OCI-LY7 (cell line): ENCODE data around the gene REV3L. TPM values are rescaled to one million over a fixed set of nuclear protein-coding genes. Genes with fewer than 3 reads are reported as not detected.
A peak's percentile ranks its signal among the peaks of the same experiment; 100 is the strongest.

Experiments used
- BruUV-seq: library from RNA; stranded (reverse); fragments of 400-500 nt; replicated peaks from 2 replicates; lab custom pipeline; 2021; lab: Mats Ljungman, UMichigan
- CTCF ChIA-PET: fragments of 300-600 bp; sonication (Branson Sonifier 250); formaldehyde crosslinking; loops from one replicate; lab custom pipeline; 2022; ENCODE audit warnings: antibody characterized with exemption; ENCODE audit not compliant: unreplicated experiment; lab: Charles Lee
- POLR2A ChIA-PET: fragments of 300-600 bp; sonication (Branson Sonifier 250); formaldehyde crosslinking; loops from one replicate; lab custom pipeline; 2022; ENCODE audit warnings: antibody characterized with exemption; lab: Charles Lee
- DNase-seq: peaks from one replicate; pipeline ENCODE4 v3.0.0-alpha.2; 2015; ENCODE audit warnings: low spot score
- H2AFZ ChIP-seq: fragments of 200-600 bp; sonication (generic), shearing (Covaris generic); 2 replicates; pipeline ENCODE4 v1.6.1; 2014; ENCODE audit warnings: mild to moderate bottlenecking, antibody characterized with exemption, low read length, moderate library complexity
- H3K27ac ChIP-seq: fragments of 200-600 bp; sonication (generic); 2 replicates; pipeline ENCODE4 v1.5.1; 2014; ENCODE audit warnings: mixed run types, low read depth, mild to moderate bottlenecking, moderate library complexity, low read length, inconsistent platforms; ENCODE audit not compliant: poor library complexity, severe bottlenecking
- H3K36me3 ChIP-seq: fragments of 200-600 bp; sonication (generic); 2 replicates; pipeline ENCODE4 v1.6.1; 2014; ENCODE audit warnings: mild to moderate bottlenecking, antibody characterized with exemption, low read length, moderate library complexity, mixed read lengths; ENCODE audit not compliant: insufficient read depth
- H3K4me1 ChIP-seq: fragments of 200-600 bp; sonication (generic); 2 replicates; pipeline ENCODE4 v1.5.1; 2014; ENCODE audit warnings: mild to moderate bottlenecking, low read length; ENCODE audit not compliant: insufficient read depth, poor library complexity, severe bottlenecking
- H3K4me2 ChIP-seq: fragments of 200-600 bp; sonication (generic); 2 replicates; pipeline ENCODE4 v1.6.1; 2014; ENCODE audit warnings: mild to moderate bottlenecking, low read length
- H3K4me3 ChIP-seq: fragments of 200-600 bp; sonication (generic); 2 replicates; pipeline ENCODE4 v1.5.1; 2014; ENCODE audit warnings: mild to moderate bottlenecking, low read depth, low read length; ENCODE audit not compliant: poor library complexity, severe bottlenecking
- H3K79me2 ChIP-seq: fragments of 200-600 bp; sonication (generic); 2 replicates; pipeline ENCODE4 v1.6.1; 2016; ENCODE audit warnings: low read depth, mild to moderate bottlenecking, low read length, moderate library complexity, mixed read lengths; ENCODE audit not compliant: insufficient read depth
- H3K9me2 ChIP-seq: fragments of 200-600 bp; sonication (generic); 2 replicates; pipeline ENCODE4 v1.6.1; 2016; ENCODE audit warnings: mild to moderate bottlenecking, low read length, mixed read lengths; ENCODE audit not compliant: insufficient read depth
- H3K9me3 ChIP-seq: fragments of 200-600 bp; sonication (generic); 2 replicates; pipeline ENCODE4 v1.6.1; 2014; ENCODE audit warnings: mild to moderate bottlenecking, mixed run types, low read length, mixed read lengths
- H4K20me1 ChIP-seq: fragments of 200-600 bp; sonication (generic); 2 replicates; pipeline ENCODE4 v1.6.1; 2014; ENCODE audit warnings: mild to moderate bottlenecking, antibody characterized with exemption, low read length, moderate library complexity, mixed read lengths; ENCODE audit not compliant: insufficient read depth
- CTCF ChIP-seq: fragments of 200-600 bp; sonication (generic); conservative IDR thresholded peaks from 2 replicates; pipeline ENCODE4 v1.5.1; 2014; ENCODE audit warnings: mild to moderate bottlenecking, antibody characterized with exemption, low read length, moderate library complexity, mixed read lengths
- EZH2phosphoT487 ChIP-seq: fragments of 200-600 bp; sonication (generic); IDR thresholded peaks from 2 replicates; pipeline ENCODE4 v1.6.1; 2018; ENCODE audit warnings: low read depth, borderline replicate concordance, mild to moderate bottlenecking, mixed run types, antibody characterized with exemption, low read length, moderate library complexity, mixed read lengths
- intact Hi-C: fragments of 100-400 bp; cut with micrococcal nuclease; formaldehyde crosslinking; loops from one replicate; pipeline ENCODE4 v1.10.0; 2022; ENCODE audit not compliant: unreplicated experiment
- total RNA-seq, 2 experiments: library from RNA; depleted of rRNA in 1 of 2; stranded (reverse); fragments of >200 nt in 1 of 2; shearing (Covaris generic) in 1 of 2; gene quantifications; 2 replicates each; pipeline ENCODE4 v1.2.3, GENCODE V29; 2014 to 2022

The REV3L gene
- total RNA-seq, 2 experiments from 2014 or later: 24.8 to 33.4 TPM

GRCh38 chr6:111379302-111379701, 103.7 kb downstream of the REV3L start:
- intact Hi-C loops: no loop called here
- CTCF ChIA-PET: no interaction called here

GRCh38 chr6:111377558-111378120, 105.4 kb downstream of the REV3L start:
- TF ChIP-seq CTCF (no peak), EZH2phosphoT487 (no peak)
- Histone ChIP-seq H3K4me2 (no peak overlapping the region), H2AFZ (no peak overlapping the region), H3K9me2 (no peaks in the 10 kb centered on the region), H4K20me1 (no peaks in the 10 kb centered on the region), H3K9me3 (no peaks in the 10 kb centered on the region), H3K79me2 (no peaks in the 10 kb centered on the region), H3K4me1 (no peaks in the 10 kb centered on the region), H3K4me3 (no peak overlapping the region), H3K27ac (no peak overlapping the region), H3K36me3 (peaks cover 90% of the 10 kb centered on the region)
- DNase-seq: no peak
- intact Hi-C loops: no loop called here
- CTCF ChIA-PET: no interaction called here
- POLR2A ChIA-PET: no interaction called here
- no TSS peak for BruUV-seq

More at GRCh38 chr6:111379302-111379701, 103.7 kb downstream of the REV3L start:
- Histone ChIP-seq H3K4me3 (no peak overlapping the region), H4K20me1 (no peaks in the 10 kb centered on the region), H3K4me2 (no peak overlapping the region), H3K27ac (no peak overlapping the region), H3K4me1 (no peaks in the 10 kb centered on the region), H3K9me2 (no peaks in the 10 kb centered on the region), H3K36me3 (peaks cover 89% of the 10 kb centered on the region), H3K9me3 (no peaks in the 10 kb centered on the region; the same call in 1 of the 2 replicates), H2AFZ (no peak overlapping the region), H3K79me2 (no peaks in the 10 kb centered on the region)
- POLR2A ChIA-PET: no interaction called here
- DNase-seq: no peak
- TF ChIP-seq CTCF: no peak
- no TSS peak for BruUV-seq

- H3K4me2 ChIP-seq: no peak overlapping the region
- no peak for DNase-seq
- peaks cover 61% of the 10 kb centered on the region for H3K36me3 ChIP-seq
- BruUV-seq: TSS peak; percentile 23
- no peaks in the 10 kb centered on the region for H3K4me1 ChIP-seq
- H3K4me3 ChIP-seq: no peak overlapping the region
- no peak for TF ChIP-seq EZH2phosphoT487
- no peak for TF ChIP-seq CTCF
- no peaks in the 10 kb centered on the region for H3K9me3 ChIP-seq
- CTCF ChIA-PET: interaction anchor here (0.6 kb wide), 1 partner anchor 328 kb away, joined by 3 read pairs; no protein-coding TSS in a partner anchor
- H3K27ac ChIP-seq: no peak overlapping the region
- intact Hi-C loops: no loop called here
- H3K79me2 ChIP-seq: no peaks in the 10 kb centered on the region
- POLR2A ChIA-PET: interaction anchor here (0.7 kb wide), 1 partner anchor 10 kb away, joined by 3 read pairs; no protein-coding TSS in a partner anchor
- no peaks in the 10 kb centered on the region for H4K20me1 ChIP-seq
- no peak overlapping the region for H2AFZ ChIP-seq
- H3K9me2 ChIP-seq: no peaks in the 10 kb centered on the region
Observed at GRCh38 chr6:111367393-111368088, 115.5 kb downstream of the REV3L start.
